IPS DF 6.9 (cell line): ENCODE data around the gene HLA-G.

Source experiments
- DNase-seq: peaks from one replicate; pipeline ENCODE4 v3.0.0-alpha.2; 2013; ENCODE audit warnings: low read depth, low spot score
- H3K27ac ChIP-seq: one replicate; pipeline ENCODE4 v1.5.1; 2013; ENCODE audit warnings: low read length, control low read depth
- H3K27me3 ChIP-seq: 2 replicates; pipeline ENCODE4 v1.6.1; 2013; ENCODE audit warnings: mild to moderate bottlenecking, low read length; ENCODE audit not compliant: control insufficient read depth, insufficient read depth
- H3K36me3 ChIP-seq: 2 replicates; pipeline ENCODE4 v1.6.1; 2013; ENCODE audit warnings: low read length; ENCODE audit not compliant: control insufficient read depth, insufficient read depth
- H3K4me1 ChIP-seq: 2 replicates; pipeline ENCODE4 v1.6.1; 2013; ENCODE audit warnings: low read length; ENCODE audit not compliant: control insufficient read depth, insufficient read depth
- H3K4me3 ChIP-seq: 2 replicates; pipeline ENCODE4 v1.5.1; 2013; ENCODE audit warnings: mild to moderate bottlenecking, low read length
- H3K9me3 ChIP-seq: 2 replicates; pipeline ENCODE4 v1.6.1; 2013; ENCODE audit warnings: low read length, inconsistent platforms; ENCODE audit not compliant: control insufficient read depth, insufficient read depth
- WGBS: extraction: QIAGEN DNeasy Blood & Tissue Kit; methylation state at CpG from one replicate; pipeline ENCODE4 v1.1.7; 2013; ENCODE audit warnings: mixed read lengths, missing lambda C conversion rate; ENCODE audit not compliant: insufficient read length, insufficient coverage; 5-methylcytosine and 5-hydroxymethylcytosine counted together

Gene HLA-G

DNA sequence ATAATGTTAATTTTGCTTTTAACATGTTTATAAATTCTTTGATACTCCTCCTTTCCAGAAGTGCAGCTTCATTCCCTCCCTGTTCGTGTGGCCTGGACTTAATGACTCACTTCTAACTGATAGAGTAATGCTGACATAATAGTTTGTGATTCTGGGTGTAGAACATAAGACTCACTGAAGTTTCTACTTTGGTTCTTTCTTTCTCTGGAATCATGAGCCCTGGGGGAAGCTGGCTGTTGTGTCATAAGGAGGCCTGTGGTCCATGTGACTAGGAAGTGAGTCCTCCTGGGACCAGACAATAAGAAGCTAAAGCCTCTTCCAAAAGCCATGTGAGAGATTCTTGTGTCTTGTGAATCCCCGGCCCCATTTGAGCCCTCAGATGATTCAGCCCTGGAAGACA lies 30.5 kb upstream of the HLA-G start:
- Histone ChIP-seq H3K27me3 (peaks cover 2% of the 10 kb centered on the region; the same call in 1 of the 2 replicates), H3K4me3 (no peak overlapping the region), H3K36me3 (no peaks in the 10 kb centered on the region), H3K4me1 (no peaks in the 10 kb centered on the region), H3K9me3 (no peaks in the 10 kb centered on the region), H3K27ac (no peak overlapping the region)
- no CpG with 5 or more reads among the region's 2 CpGs for WGBS
- DNase-seq: no peak

DNA sequence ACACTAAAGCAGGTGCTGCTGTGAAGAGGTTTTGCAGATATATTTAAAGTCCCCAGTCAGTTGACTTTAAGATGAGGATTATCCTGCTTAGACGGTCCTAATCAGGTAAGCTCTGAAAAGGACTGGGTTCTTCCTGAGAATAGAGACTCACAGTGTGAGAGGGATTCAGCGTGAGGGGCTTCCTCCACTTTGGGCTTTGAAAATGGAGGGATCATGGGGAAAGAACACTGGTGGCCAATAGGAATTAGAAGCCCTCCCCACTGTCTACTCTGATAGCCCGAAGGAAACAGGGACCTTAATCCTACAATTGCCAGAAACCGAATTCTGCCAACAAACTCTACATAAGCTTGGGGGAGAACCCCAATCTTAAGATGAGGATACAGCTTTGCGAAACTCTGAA lies 29.7 kb upstream of the HLA-G start:
- H3K36me3 ChIP-seq: no peaks in the 10 kb centered on the region
- H3K4me1 ChIP-seq: no peaks in the 10 kb centered on the region
- H3K4me3 ChIP-seq: no peak overlapping the region
- no CpG with 5 or more reads among the region's 5 CpGs for WGBS
- H3K27me3 ChIP-seq: peaks cover 2% of the 10 kb centered on the region; the same call in 1 of the 2 replicates
- no peak for DNase-seq
- H3K9me3 ChIP-seq: no peaks in the 10 kb centered on the region
- no peak overlapping the region for H3K27ac ChIP-seq

DNA sequence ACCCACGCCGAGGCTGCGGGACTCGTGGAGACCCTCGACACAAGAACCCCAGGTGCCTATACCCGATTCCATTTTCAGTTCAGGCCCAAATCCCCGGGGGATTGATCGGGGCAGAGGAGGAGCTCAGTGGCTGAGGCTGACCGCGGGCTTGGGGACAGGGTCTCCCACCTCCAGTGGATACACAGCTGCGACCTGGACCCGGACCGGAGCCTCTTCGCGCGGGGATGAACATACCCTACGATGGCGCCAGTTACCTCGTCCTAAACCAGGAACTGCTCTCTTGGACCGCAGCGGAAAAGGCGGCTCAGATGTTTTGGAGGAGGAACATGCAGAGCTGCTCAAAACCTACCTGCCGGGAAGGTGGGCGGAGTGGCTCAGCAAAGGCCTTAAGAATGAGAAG lies 27.4 kb upstream of the HLA-G start:
- Histone ChIP-seq H3K27me3 (no peaks in the 10 kb centered on the region), H3K9me3 (no peaks in the 10 kb centered on the region), H3K36me3 (no peaks in the 10 kb centered on the region), H3K4me1 (no peaks in the 10 kb centered on the region), H3K27ac (no peak overlapping the region), H3K4me3 (no peak overlapping the region)
- WGBS: no CpG with 5 or more reads among the region's 24 CpGs
- no peak for DNase-seq

- DNase-seq: no peak
- WGBS: no CpG with 5 or more reads among the region's 3 CpGs
- no peaks in the 10 kb centered on the region for H3K4me1 ChIP-seq
- no peak overlapping the region for H3K4me3 ChIP-seq
- no peak overlapping the region for H3K27ac ChIP-seq
- H3K9me3 ChIP-seq: no peaks in the 10 kb centered on the region
- H3K36me3 ChIP-seq: no peaks in the 10 kb centered on the region
- H3K27me3 ChIP-seq: no peaks in the 10 kb centered on the region
These were observed 21.2 kb upstream of the HLA-G start for GRCh38 chr6:29806387-29806786.

- no peaks in the 10 kb centered on the region for H3K27me3 ChIP-seq
- H3K4me3 ChIP-seq: no peak overlapping the region
- no peaks in the 10 kb centered on the region for H3K36me3 ChIP-seq
- no peaks in the 10 kb centered on the region for H3K4me1 ChIP-seq
- no peaks in the 10 kb centered on the region for H3K9me3 ChIP-seq
- no peak for DNase-seq
- H3K27ac ChIP-seq: no peak overlapping the region
These were observed 18.4 kb upstream of the HLA-G start for GRCh38 chr6:29809249-29809648.

- DNase-seq: no peak
- Histone ChIP-seq H3K36me3 (no peaks in the 10 kb centered on the region), H3K4me1 (no peaks in the 10 kb centered on the region), H3K4me3 (no peak overlapping the region), H3K27ac (no peak overlapping the region), H3K9me3 (no peaks in the 10 kb centered on the region), H3K27me3 (no peaks in the 10 kb centered on the region)
- 100% methylated on average over 1 of the region's 2 CpGs for WGBS
These were observed 17.3 kb upstream of the HLA-G start for GRCh38 chr6:29810371-29810770.

DNA sequence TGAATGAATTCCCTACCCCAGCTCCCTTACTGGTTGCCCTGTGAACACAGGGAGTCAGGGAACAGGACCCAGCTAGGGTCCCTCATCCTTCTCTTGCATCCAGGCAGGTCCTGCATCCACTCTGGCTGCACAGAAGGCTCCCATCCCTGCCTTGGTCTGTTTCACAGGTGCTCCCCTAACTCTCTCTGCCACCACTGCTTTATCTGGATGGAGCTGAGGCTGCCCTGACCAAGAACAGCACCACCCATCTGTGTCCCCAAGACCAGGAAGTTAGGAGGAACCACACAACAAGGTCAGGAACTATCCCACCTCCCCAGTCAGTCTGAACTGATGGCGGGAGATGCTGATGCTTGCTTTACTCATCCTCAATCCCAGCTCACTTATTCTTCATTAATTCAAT lies 16.2 kb upstream of the HLA-G start:
- Histone ChIP-seq H3K4me3 (no peak overlapping the region), H3K9me3 (no peaks in the 10 kb centered on the region), H3K27ac (no peak overlapping the region), H3K36me3 (no peaks in the 10 kb centered on the region), H3K27me3 (no peaks in the 10 kb centered on the region), H3K4me1 (no peaks in the 10 kb centered on the region)
- WGBS: no CpG with 5 or more reads among the region's 1 CpG
- DNase-seq: no peak

DNA sequence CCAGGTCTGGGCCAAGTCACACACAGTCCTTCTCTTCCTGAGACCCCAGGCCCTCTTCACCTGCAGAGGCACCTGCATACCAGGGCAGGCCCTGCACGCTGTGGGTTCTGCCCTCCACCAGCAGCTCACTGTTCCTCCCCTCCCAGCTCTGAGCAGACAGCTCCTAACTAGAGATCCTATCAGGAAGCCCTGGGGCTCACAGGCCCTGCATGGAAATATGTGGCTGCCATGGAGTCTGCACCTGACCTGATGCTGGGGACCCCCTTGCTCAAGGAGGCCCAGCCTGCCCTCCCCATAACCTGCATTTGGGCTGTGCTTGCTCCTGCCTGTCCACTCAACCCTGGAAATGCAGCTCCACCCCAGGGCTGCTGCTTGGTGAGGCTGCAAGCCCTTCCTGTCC lies 14.6 kb upstream of the HLA-G start:
- no peaks in the 10 kb centered on the region for H3K27me3 ChIP-seq
- no peak overlapping the region for H3K27ac ChIP-seq
- no peak overlapping the region for H3K4me3 ChIP-seq
- no peaks in the 10 kb centered on the region for H3K9me3 ChIP-seq
- DNase-seq: no peak
- no peaks in the 10 kb centered on the region for H3K36me3 ChIP-seq
- H3K4me1 ChIP-seq: no peaks in the 10 kb centered on the region
- no CpG with 5 or more reads among the region's 1 CpG for WGBS

GRCh38 chr6:29813809-29814208 lies 13.8 kb upstream of the HLA-G start:
- no peak for DNase-seq
- H3K27me3 ChIP-seq: no peaks in the 10 kb centered on the region
- H3K27ac ChIP-seq: no peak overlapping the region
- H3K9me3 ChIP-seq: no peaks in the 10 kb centered on the region
- H3K36me3 ChIP-seq: no peaks in the 10 kb centered on the region
- no peaks in the 10 kb centered on the region for H3K4me1 ChIP-seq
- no peak overlapping the region for H3K4me3 ChIP-seq
- no CpG with 5 or more reads among the region's 7 CpGs for WGBS

DNA sequence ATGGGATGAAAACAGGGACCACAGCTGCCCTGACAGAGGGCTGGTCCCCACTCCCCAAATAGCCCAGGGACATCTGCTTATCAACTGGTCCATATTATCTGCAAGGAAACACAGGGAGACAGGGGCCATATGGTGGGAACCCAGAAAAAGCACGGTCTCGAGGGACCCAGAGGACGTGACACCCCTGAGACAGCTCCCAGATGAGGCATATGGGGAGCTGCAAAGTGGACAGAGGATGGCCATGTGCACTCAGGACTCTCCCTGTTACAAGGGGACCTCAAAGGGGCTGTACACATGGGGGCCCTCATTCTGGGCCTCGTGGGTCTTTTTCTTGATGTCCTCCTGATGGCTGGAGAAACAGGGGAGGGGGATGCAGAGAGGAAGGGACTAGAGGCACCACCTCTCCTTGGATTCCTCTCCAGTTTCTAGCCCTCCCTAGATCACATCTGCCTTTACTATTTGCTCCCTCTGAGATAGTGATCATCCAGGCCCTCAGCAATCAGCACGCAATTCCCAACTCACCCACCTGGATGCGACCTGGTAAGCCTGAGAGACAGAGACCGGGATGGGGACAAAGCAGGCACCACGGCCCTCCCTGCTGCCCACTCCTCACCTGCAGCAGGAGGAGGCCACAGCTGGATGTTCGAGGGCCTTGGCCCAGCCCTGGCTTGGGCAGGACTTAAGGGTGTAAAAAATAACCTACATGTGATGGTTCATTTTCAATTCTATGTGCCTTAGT lies 13.1 kb upstream of the HLA-G start:
- no CpG with 5 or more reads among the region's 9 CpGs for WGBS
- H3K27me3 ChIP-seq: no peaks in the 10 kb centered on the region

DNA sequence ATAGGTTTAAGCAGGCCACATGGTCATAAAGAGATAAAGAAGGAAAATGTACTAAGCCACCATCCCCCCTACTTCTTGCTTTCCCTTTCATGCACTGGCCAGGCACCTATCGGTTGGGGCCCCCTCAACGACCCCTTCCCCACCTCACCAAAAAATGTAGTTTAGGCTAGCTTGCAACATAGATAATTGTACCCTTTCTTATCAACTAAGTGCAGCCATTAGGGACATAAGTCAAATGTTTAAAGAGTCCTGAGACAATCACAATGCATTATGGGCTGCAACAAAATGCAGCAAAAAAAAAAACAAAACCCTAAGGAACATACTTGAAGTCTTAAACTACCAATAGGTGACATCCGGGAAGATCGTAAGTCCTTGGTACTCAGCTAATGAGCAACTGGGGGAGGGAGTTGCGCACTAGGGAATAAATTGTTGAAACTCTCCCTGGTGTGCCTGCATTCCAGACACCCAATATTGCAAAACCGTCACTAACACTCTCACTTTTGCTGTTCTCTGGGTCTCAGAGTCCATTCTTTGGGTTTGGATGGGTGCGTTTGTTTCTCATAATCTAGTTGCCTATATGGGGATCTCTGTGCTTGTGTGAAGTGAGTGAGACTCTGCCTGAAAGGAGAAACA lies 12.4 kb upstream of the HLA-G start:
- no peaks in the 10 kb centered on the region for H3K36me3 ChIP-seq
- H3K9me3 ChIP-seq: no peaks in the 10 kb centered on the region
- H3K27me3 ChIP-seq: no peaks in the 10 kb centered on the region
- no peak overlapping the region for H3K4me3 ChIP-seq
- no CpG with 5 or more reads among the region's 7 CpGs for whole genome bisulfite sequencing
- no peak overlapping the region for H3K27ac ChIP-seq
- no peak for DNase-seq
- H3K4me1 ChIP-seq: no peaks in the 10 kb centered on the region

More for the DNA sequence above, 13.1 kb upstream of the HLA-G start:
- Histone ChIP-seq H3K27ac (no peak overlapping the region), H3K36me3 (no peaks in the 10 kb centered on the region), H3K4me1 (no peaks in the 10 kb centered on the region), H3K9me3 (no peaks in the 10 kb centered on the region), H3K4me3 (no peak overlapping the region)
- no peak for DNase-seq
